GM23338 (cell line): ENCODE data around the gene SLC5A7.

ENCODE experiments used
- CREB1 ChIP-seq: fragments of 250-450 bp; sonication (Bioruptor Pico); IDR thresholded peaks from 2 replicates; pipeline ENCODE4 v1.5.0; 2020; ENCODE audit warnings: low read depth, mild to moderate bottlenecking, moderate library complexity
- CTCF ChIP-seq, 2 experiments: fragments of 200-600 bp in 1 of 2; sonication (generic) in 1 of 2; conservative IDR thresholded peaks; 2 replicates each; pipeline versions ENCODE4 v1.5.1 to v1.6.1; 2016 to 2017; ENCODE audit warnings: antibody characterized with exemption in 2 of 2, low read depth in 2 of 2, mild to moderate bottlenecking in 2 of 2, moderate library complexity in 1 of 2
- ETS1 ChIP-seq: IDR thresholded peaks from 2 replicates; pipeline ENCODE4 v1.6.1; 2016; ENCODE audit warnings: antibody characterized with exemption
- EZH2 ChIP-seq: fragments of 200-600 bp; sonication (generic); IDR thresholded peaks from one replicate; pipeline ENCODE4 v1.8.0; 2017; ENCODE audit warnings: antibody characterized with exemption, mild to moderate bottlenecking, low read depth; ENCODE audit not compliant: unreplicated experiment
- EZH2phosphoT487 ChIP-seq: fragments of 200-600 bp; sonication (generic); IDR thresholded peaks from one replicate; pipeline ENCODE4 v1.8.1; 2018; ENCODE audit warnings: antibody characterized with exemption; ENCODE audit not compliant: unreplicated experiment
- JUNB ChIP-seq: IDR thresholded peaks from one replicate; pipeline ENCODE4 v1.6.1; 2016; ENCODE audit warnings: antibody characterized with exemption; ENCODE audit not compliant: unreplicated experiment
- NANOG ChIP-seq: IDR thresholded peaks from 2 replicates; pipeline ENCODE4 v1.6.1; 2016; ENCODE audit warnings: antibody characterized with exemption, borderline replicate concordance
- POLR2AphosphoS5 ChIP-seq: IDR thresholded peaks from 2 replicates; pipeline ENCODE4 v1.6.1; 2016; ENCODE audit warnings: antibody characterized with exemption, low read depth
- REST ChIP-seq: IDR thresholded peaks from one replicate; pipeline ENCODE4 v1.6.1; 2018; ENCODE audit warnings: antibody characterized with exemption; ENCODE audit not compliant: unreplicated experiment
- STAT1 ChIP-seq: IDR thresholded peaks from one replicate; pipeline ENCODE4 v1.6.1; 2016; ENCODE audit warnings: antibody characterized with exemption; ENCODE audit not compliant: unreplicated experiment
- ZNF114 ChIP-seq: fragments of 250-450 bp; sonication (Bioruptor Pico); IDR thresholded peaks from 2 replicates; pipeline ENCODE4 v1.5.0; 2020; ENCODE audit warnings: mild to moderate bottlenecking, moderate library complexity
- ZNF331 ChIP-seq: fragments of 250-450 bp; sonication (Bioruptor Pico); IDR thresholded peaks from 2 replicates; pipeline ENCODE4 v1.5.0; 2020; ENCODE audit warnings: low read depth, mild to moderate bottlenecking, moderate library complexity

- no peak for TF ChIP-seq CTCF (conservative IDR thresholded peaks at IDR 0.05; ENCODE audit: low read depth in 2 of 2)
- no peak for TF ChIP-seq REST
- no peak for TF ChIP-seq POLR2AphosphoS5
- TF ChIP-seq EZH2, result no peak
- TF ChIP-seq JUNB, result no peak
- no peak for TF ChIP-seq EZH2phosphoT487
- no peak for TF ChIP-seq ETS1
- no peak for TF ChIP-seq CREB1
- TF ChIP-seq ZNF331 (CRISPR knock-in tag), result no peak
- TF ChIP-seq STAT1, result no peak
- no peak for TF ChIP-seq NANOG
- TF ChIP-seq ZNF114, result no peak
Observed at GRCh38 chr2:107986278-107987217, at the start of gene SLC5A7.
